ENCODE measurements around the gene PRR7.

Gene PRR7

DNA sequence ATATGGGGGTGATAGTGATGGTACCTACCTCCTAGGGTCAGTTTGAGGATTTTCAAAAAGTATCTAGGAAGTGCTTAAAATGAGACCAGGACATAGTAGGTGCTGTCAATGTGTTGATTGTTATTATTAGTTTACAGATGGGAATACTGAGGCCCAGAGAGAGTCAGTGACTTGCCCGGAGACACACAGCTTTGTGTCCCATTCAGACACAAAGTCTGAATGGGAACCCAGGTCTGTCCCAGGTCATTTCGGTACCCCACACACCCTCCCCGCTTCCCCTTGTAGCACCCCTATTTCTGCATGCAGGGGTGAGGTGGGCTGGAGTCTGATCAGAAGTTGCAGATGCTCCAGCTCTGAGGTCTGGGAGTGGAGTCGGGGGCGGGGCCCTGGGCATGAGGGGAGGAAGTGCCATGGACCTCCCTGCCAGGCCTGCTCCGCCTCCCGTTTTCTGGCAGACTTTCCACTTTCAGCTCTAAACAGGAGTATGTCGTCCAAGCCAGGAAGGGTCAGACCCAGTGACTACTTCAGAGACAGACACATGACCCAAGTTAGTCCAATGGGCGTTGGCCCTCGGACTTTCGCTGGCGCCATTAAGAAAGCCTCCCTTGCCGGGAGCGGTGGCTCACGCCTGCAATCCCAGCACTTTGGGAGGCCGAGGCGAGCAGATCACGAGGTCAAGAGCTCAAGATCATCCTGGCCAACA, 30.1 kb downstream of the PRR7 start:
- H2BK15ac ChIP-seq (replicated peaks; ENCODE audit: low read depth) = no peak overlapping the region
- H4K5ac ChIP-seq (ENCODE audit: low read length) = no peak overlapping the region
- H3K4ac ChIP-seq (ENCODE audit: low read depth, low read length) = no peak overlapping the region
- peaks cover 3% of the 10 kb centered on the region for H3K79me1 ChIP-seq (ENCODE audit: low read length)
- no peak overlapping the region for H3K27ac ChIP-seq (ENCODE audit: low read depth, low read length)
- H3K9ac ChIP-seq (ENCODE audit: low read length) = no peak overlapping the region
- peaks cover 11% of the 10 kb centered on the region for H3K4me1 ChIP-seq (ENCODE audit: control insufficient read depth, low read depth, low read length)
- no peak overlapping the region for H3K23ac ChIP-seq (ENCODE audit: low read length)
- DNase-seq = peak; percentile 65
- no peak overlapping the region for H3K18ac ChIP-seq (ENCODE audit: low read length)
- H4K8ac ChIP-seq (ENCODE audit: low read depth, low read length) = no peak overlapping the region
- no peaks in the 10 kb centered on the region for H3K27me3 ChIP-seq (ENCODE audit: insufficient read depth, low read length, poor library complexity)
- no CpG with 5 or more reads among the region's 18 CpGs for WGBS (ENCODE audit: extremely low coverage, insufficient coverage, low lambda C conversion rate)
- H2BK120ac ChIP-seq (ENCODE audit: low read depth, low read length) = no peak overlapping the region
- H3K36me3 ChIP-seq (ENCODE audit: control insufficient read depth, insufficient read depth, low read length) = peaks cover 1% of the 10 kb centered on the region
- no peak overlapping the region for H2BK5ac ChIP-seq (ENCODE audit: low read length)
- H3K79me2 ChIP-seq (ENCODE audit: control insufficient read depth, insufficient read depth, low read length) = peaks cover 13% of the 10 kb centered on the region
- H3K4me3 ChIP-seq (ENCODE audit: low read length) = no peak overlapping the region
- H3K56ac ChIP-seq (ENCODE audit: low read length) = peak overlapping the region; percentile 7
- H3K4me2 ChIP-seq (ENCODE audit: low read length) = no peak overlapping the region
- H2AK5ac ChIP-seq (ENCODE audit: low read length) = no peak overlapping the region

DNA sequence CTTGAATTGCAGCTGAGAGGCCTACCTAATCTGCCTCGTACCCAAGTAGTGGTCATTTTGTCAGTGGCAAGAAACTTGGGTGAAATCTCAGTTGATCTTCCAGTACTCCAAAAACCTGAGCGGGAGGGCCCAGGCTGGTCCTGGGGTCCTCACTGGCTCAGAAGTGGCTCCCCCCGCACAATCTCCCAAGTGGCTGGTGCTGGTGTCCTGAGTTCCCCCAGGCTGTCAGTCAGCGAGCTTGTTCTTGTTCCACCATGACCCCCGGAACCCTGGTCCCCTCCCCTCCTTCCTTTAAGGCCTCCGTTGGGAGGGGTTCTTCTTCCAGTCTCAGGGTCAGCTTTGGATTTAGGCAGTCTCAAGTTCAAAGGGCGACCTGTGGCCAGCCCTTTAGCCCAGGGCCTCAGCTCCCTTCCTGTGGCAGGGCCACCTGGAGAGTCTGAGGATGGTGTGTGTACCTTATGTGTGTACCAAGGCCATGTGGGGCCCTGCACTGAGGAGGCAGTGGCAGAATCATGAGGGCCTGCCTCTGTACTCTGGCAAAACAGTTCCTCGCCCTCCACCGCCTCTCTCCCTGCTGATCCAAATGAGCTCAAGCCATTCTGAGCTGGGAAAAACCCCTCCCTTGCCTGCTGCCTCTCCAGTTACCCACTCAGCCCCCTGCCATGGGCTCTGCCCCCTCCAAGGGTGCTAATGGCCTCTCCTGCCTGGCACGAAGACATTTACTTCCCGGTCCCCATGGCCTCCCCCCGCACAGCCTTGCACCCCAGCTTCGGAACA, 31.3 kb downstream of the PRR7 start:
- Histone ChIP-seq H3K79me1 (ENCODE audit: low read length) (no peaks in the 10 kb centered on the region), H3K23ac (ENCODE audit: low read length) (no peak overlapping the region), H2BK15ac (replicated peaks; ENCODE audit: low read depth) (no peak overlapping the region), H3K36me3 (ENCODE audit: control insufficient read depth, insufficient read depth, low read length) (peaks cover 3% of the 10 kb centered on the region), H3K4me2 (ENCODE audit: low read length) (no peak overlapping the region), H4K5ac (ENCODE audit: low read length) (no peak overlapping the region), H3K4me1 (ENCODE audit: control insufficient read depth, low read depth, low read length) (peaks cover 6% of the 10 kb centered on the region), H3K4ac (ENCODE audit: low read depth, low read length) (no peak overlapping the region), H3K27ac (ENCODE audit: low read depth, low read length) (no peak overlapping the region), H2AK5ac (ENCODE audit: low read length) (no peak overlapping the region), H3K56ac (ENCODE audit: low read length) (no peak overlapping the region), H3K4me3 (ENCODE audit: low read length) (no peak overlapping the region), H3K18ac (ENCODE audit: low read length) (no peak overlapping the region), H4K8ac (ENCODE audit: low read depth, low read length) (no peak overlapping the region), H3K9ac (ENCODE audit: low read length) (no peak overlapping the region), H2BK5ac (ENCODE audit: low read length) (no peak overlapping the region), H3K79me2 (ENCODE audit: control insufficient read depth, insufficient read depth, low read length) (peaks cover under 1% of the 10 kb centered on the region), H3K27me3 (ENCODE audit: insufficient read depth, low read length, poor library complexity) (no peaks in the 10 kb centered on the region), H2BK120ac (ENCODE audit: low read depth, low read length) (no peak overlapping the region)
- WGBS (ENCODE audit: extremely low coverage, insufficient coverage, low lambda C conversion rate) = no CpG with 5 or more reads among the region's 13 CpGs
- no peak for DNase-seq

DNA sequence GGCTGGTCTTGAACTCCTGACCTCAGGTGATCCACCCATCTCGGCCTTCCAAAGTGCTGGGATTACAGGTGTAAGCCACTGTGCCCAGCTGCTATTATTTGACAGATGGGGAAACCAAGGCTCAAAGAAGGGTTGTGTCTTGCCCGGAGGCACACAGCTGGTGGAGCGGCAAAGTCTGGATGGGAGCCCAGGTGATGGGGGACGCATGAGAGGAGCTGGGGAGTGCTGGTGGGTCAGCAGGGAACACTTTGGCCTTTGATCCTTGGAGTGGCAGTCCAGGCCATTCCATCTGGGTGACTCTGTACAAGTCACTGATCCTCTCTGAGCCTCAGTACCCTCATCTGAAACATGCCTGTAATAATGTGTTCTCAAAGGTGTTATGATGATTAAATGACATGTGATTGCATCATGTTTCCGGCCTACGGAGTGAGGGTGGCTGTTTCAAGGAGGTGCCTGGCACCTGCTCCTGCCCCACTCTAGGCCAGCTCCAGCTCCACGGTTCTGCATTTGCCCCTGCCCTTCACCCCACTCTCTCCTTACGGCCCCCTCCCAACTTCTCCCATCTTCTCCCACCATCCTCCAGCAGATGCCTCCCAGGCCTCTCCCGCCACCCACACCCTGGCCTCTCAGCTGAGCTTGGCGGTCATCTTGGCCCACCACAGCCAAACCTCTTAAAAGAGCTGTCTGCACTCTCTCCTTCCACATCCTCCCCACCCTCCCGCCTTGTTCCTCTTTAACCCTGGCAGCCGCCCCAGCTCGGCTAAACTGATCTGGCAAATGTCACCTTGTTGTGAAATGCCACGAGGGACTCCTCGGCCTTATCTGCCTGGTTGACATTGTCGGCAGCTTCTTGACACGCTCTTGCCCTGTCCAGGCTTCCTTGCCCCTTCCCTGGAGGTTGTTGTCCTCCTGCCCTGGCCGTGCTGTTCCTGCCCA, 32.4 kb downstream of the PRR7 start:
- H3K9ac ChIP-seq (ENCODE audit: low read length) = no peak overlapping the region
- H3K23ac ChIP-seq (ENCODE audit: low read length) = no peak overlapping the region
- no peak overlapping the region for H2BK120ac ChIP-seq (ENCODE audit: low read depth, low read length)
- H3K79me2 ChIP-seq (ENCODE audit: control insufficient read depth, insufficient read depth, low read length) = no peaks in the 10 kb centered on the region
- no peak for DNase-seq
- peaks cover 6% of the 10 kb centered on the region for H3K36me3 ChIP-seq (ENCODE audit: control insufficient read depth, insufficient read depth, low read length)
- no CpG with 5 or more reads among the region's 18 CpGs for WGBS (ENCODE audit: extremely low coverage, insufficient coverage, low lambda C conversion rate)
- H3K27ac ChIP-seq (ENCODE audit: low read depth, low read length) = no peak overlapping the region
- H2BK5ac ChIP-seq (ENCODE audit: low read length) = no peak overlapping the region
- no peak overlapping the region for H2BK15ac ChIP-seq (replicated peaks; ENCODE audit: low read depth)
- peaks cover 5% of the 10 kb centered on the region for H3K4me1 ChIP-seq (ENCODE audit: control insufficient read depth, low read depth, low read length)
- H3K79me1 ChIP-seq (ENCODE audit: low read length) = no peaks in the 10 kb centered on the region
- H2AK5ac ChIP-seq (ENCODE audit: low read length) = no peak overlapping the region
- no peak overlapping the region for H3K4me3 ChIP-seq (ENCODE audit: low read length)
- no peak overlapping the region for H3K4me2 ChIP-seq (ENCODE audit: low read length)
- peak overlapping the region; percentile 34 for H3K56ac ChIP-seq (ENCODE audit: low read length)
- no peak overlapping the region for H4K5ac ChIP-seq (ENCODE audit: low read length)
- no peak overlapping the region for H3K4ac ChIP-seq (ENCODE audit: low read depth, low read length)
- no peaks in the 10 kb centered on the region for H3K27me3 ChIP-seq (ENCODE audit: insufficient read depth, low read length, poor library complexity)
- no peak overlapping the region for H3K18ac ChIP-seq (ENCODE audit: low read length)
- H4K8ac ChIP-seq (ENCODE audit: low read depth, low read length) = no peak overlapping the region

DNA sequence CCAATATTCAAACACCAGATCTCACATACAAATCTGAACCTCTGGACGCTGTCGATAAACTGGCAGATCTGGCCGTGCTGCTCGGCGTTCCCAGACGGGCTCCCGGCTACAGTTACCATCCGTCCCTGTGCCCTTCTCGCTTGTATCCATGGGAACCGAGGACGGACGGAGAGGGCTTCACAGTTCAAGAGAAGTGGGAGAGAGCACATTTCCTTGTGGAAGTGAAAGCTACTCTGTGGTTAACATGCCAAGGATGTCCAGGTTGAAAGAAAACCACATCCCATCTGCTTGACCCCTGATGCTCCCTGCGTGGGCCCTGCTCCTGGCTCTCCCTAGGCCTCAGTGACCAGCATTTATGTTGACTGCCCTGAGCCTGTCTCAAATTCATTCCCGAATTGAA, 33.2 kb downstream of the PRR7 start:
- H2AK5ac ChIP-seq (ENCODE audit: low read length) = no peak overlapping the region
- H3K4me3 ChIP-seq (ENCODE audit: low read length) = no peak overlapping the region
- no peak overlapping the region for H3K4me2 ChIP-seq (ENCODE audit: low read length)
- H3K18ac ChIP-seq (ENCODE audit: low read length) = no peak overlapping the region
- no peak overlapping the region for H2BK15ac ChIP-seq (replicated peaks; ENCODE audit: low read depth)
- no peaks in the 10 kb centered on the region for H3K27me3 ChIP-seq (ENCODE audit: insufficient read depth, low read length, poor library complexity)
- H3K4ac ChIP-seq (ENCODE audit: low read depth, low read length) = no peak overlapping the region
- no peak for DNase-seq
- H4K5ac ChIP-seq (ENCODE audit: low read length) = no peak overlapping the region
- H3K79me2 ChIP-seq (ENCODE audit: control insufficient read depth, insufficient read depth, low read length) = no peaks in the 10 kb centered on the region
- no peak overlapping the region for H2BK120ac ChIP-seq (ENCODE audit: low read depth, low read length)
- no peaks in the 10 kb centered on the region for H3K79me1 ChIP-seq (ENCODE audit: low read length)
- H3K4me1 ChIP-seq (ENCODE audit: control insufficient read depth, low read depth, low read length) = peaks cover 1% of the 10 kb centered on the region
- no peak overlapping the region for H4K8ac ChIP-seq (ENCODE audit: low read depth, low read length)
- WGBS (ENCODE audit: extremely low coverage, insufficient coverage, low lambda C conversion rate) = no CpG with 5 or more reads among the region's 14 CpGs
- no peak overlapping the region for H3K56ac ChIP-seq (ENCODE audit: low read length)
- peaks cover 7% of the 10 kb centered on the region for H3K36me3 ChIP-seq (ENCODE audit: control insufficient read depth, insufficient read depth, low read length)
- no peak overlapping the region for H2BK5ac ChIP-seq (ENCODE audit: low read length)
- no peak overlapping the region for H3K9ac ChIP-seq (ENCODE audit: low read length)
- no peak overlapping the region for H3K23ac ChIP-seq (ENCODE audit: low read length)
- no peak overlapping the region for H3K27ac ChIP-seq (ENCODE audit: low read depth, low read length)

DNA sequence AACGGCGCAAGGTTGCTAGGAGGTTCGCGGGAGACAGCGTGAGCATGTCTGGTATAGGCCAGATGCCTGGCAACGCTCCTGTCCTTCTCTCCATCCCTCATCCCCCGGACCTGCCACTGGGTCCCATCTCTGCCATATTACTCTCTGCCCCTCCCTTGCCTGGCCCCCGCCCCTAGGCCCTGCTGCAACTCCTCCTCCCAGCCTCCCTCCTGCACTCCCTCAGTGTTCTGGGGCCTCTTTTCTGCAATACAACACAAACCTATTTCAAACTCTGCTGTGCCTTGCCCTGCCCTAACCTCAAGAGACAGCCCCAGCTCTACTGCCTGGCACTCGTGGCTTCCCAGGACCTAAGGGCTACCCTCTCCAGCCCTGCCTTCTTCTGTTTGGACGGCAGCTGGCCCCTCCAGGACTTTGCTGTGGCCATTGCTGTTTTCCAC, 35.8 kb downstream of the PRR7 start:
- Histone ChIP-seq H2BK120ac (ENCODE audit: low read depth, low read length) (no peak overlapping the region), H3K4me1 (ENCODE audit: control insufficient read depth, low read depth, low read length) (no peaks in the 10 kb centered on the region), H3K56ac (ENCODE audit: low read length) (no peak overlapping the region), H3K4me2 (ENCODE audit: low read length) (no peak overlapping the region), H3K18ac (ENCODE audit: low read length) (no peak overlapping the region), H2AK5ac (ENCODE audit: low read length) (no peak overlapping the region), H4K5ac (ENCODE audit: low read length) (no peak overlapping the region), H3K4me3 (ENCODE audit: low read length) (no peak overlapping the region), H2BK15ac (replicated peaks; ENCODE audit: low read depth) (no peak overlapping the region), H3K36me3 (ENCODE audit: control insufficient read depth, insufficient read depth, low read length) (peaks cover 12% of the 10 kb centered on the region), H4K8ac (ENCODE audit: low read depth, low read length) (no peak overlapping the region), H3K79me1 (ENCODE audit: low read length) (no peaks in the 10 kb centered on the region), H3K23ac (ENCODE audit: low read length) (no peak overlapping the region), H3K4ac (ENCODE audit: low read depth, low read length) (no peak overlapping the region), H2BK5ac (ENCODE audit: low read length) (no peak overlapping the region), H3K27ac (ENCODE audit: low read depth, low read length) (no peak overlapping the region), H3K27me3 (ENCODE audit: insufficient read depth, low read length, poor library complexity) (no peaks in the 10 kb centered on the region), H3K79me2 (ENCODE audit: control insufficient read depth, insufficient read depth, low read length) (no peaks in the 10 kb centered on the region), H3K9ac (ENCODE audit: low read length) (no peak overlapping the region)
- no peak for DNase-seq
- no CpG with 5 or more reads among the region's 10 CpGs for WGBS (ENCODE audit: extremely low coverage, insufficient coverage, low lambda C conversion rate)
